A673 (cell line): ENCODE data around the gene MS4A7.

Experiments used
- EZH2 ChIP-seq: fragments of 200-600 bp; sonication (generic); IDR thresholded peaks from 2 replicates; pipeline ENCODE4 v1.6.1; 2017; ENCODE audit warnings: borderline replicate concordance, low read depth, mild to moderate bottlenecking, mixed read lengths, antibody characterized with exemption, low read length; ENCODE audit not compliant: poor library complexity, severe bottlenecking
- TF ChIP-seq, protein P1 (sequence below): fragments of 300-800, 200-600 bp; sonication (generic); conservative IDR thresholded peaks from 2 replicates; pipeline ENCODE4 v1.5.1; 2017; ENCODE audit warnings: low read depth, mild to moderate bottlenecking, antibody characterized with exemption, low read length, moderate library complexity, mixed read lengths

DNA sequence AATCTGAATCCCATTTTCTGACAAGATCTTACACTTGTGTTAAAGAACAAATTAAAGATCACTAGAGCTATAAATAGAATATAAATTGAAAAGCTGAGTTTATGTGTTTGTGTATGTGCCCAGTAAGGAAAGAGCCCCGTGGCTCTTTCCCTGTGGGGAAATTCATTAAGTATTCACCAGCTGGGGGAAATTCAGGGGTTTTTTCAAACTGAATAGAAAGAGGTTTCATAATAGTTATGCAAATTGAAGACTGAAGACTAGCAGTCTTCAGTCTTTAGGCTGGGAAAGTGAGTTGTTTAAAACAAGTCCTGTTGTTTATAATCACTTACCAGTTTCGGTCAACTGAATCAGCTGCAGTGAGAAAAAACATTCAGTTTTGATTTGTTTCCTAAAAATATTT lies 11.3 kb upstream of the MS4A7 start:
- TF ChIP-seq, protein P1, sequence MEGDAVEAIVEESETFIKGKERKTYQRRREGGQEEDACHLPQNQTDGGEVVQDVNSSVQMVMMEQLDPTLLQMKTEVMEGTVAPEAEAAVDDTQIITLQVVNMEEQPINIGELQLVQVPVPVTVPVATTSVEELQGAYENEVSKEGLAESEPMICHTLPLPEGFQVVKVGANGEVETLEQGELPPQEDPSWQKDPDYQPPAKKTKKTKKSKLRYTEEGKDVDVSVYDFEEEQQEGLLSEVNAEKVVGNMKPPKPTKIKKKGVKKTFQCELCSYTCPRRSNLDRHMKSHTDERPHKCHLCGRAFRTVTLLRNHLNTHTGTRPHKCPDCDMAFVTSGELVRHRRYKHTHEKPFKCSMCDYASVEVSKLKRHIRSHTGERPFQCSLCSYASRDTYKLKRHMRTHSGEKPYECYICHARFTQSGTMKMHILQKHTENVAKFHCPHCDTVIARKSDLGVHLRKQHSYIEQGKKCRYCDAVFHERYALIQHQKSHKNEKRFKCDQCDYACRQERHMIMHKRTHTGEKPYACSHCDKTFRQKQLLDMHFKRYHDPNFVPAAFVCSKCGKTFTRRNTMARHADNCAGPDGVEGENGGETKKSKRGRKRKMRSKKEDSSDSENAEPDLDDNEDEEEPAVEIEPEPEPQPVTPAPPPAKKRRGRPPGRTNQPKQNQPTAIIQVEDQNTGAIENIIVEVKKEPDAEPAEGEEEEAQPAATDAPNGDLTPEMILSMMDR: no peak
- no peak for TF ChIP-seq EZH2
